Mammary epithelial cell (primary cell): ENCODE results near the gene BCL2A1.

Experiments
- EZH2 ChIP-seq: IDR thresholded peaks from 2 replicates; pipeline ENCODE4 v1.6.1; 2012; ENCODE audit warnings: low read length, inconsistent platforms, borderline replicate concordance
- TF ChIP-seq, protein P1 (sequence below), 2 donors: IDR thresholded peaks in 1 of 2; conservative IDR thresholded peaks in 1 of 2; 2 replicates each; pipeline ENCODE4 v1.5.1; 2011 to 2012; ENCODE audit warnings: inconsistent platforms in 2 of 2, low read length in 2 of 2, mild to moderate bottlenecking in 2 of 2, control low read depth in 1 of 2, low read depth in 1 of 2; ENCODE audit not compliant: insufficient read depth in 1 of 2; ENCODE audit errors: extremely low read depth in 1 of 2

DNA sequence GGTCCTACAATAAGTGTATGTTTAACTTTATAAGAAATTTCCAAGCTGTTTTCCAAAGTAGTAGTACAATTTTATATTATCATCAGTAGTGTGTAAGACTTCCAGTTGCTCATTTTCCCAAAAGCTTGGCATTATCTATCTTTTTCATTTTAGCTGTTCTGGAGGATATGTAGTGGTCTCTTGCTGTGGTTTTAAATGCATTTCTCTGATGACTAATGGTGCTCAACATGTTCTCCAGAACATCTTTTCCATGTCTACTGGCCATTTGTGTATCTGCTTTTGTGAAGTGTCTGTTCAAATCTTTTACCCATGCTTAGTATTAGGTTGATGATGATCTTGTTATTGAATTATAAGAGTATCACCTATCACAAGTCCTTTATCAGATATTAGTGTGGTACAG is 13.3 kb downstream of the BCL2A1 start:
- TF ChIP-seq, protein P1, sequence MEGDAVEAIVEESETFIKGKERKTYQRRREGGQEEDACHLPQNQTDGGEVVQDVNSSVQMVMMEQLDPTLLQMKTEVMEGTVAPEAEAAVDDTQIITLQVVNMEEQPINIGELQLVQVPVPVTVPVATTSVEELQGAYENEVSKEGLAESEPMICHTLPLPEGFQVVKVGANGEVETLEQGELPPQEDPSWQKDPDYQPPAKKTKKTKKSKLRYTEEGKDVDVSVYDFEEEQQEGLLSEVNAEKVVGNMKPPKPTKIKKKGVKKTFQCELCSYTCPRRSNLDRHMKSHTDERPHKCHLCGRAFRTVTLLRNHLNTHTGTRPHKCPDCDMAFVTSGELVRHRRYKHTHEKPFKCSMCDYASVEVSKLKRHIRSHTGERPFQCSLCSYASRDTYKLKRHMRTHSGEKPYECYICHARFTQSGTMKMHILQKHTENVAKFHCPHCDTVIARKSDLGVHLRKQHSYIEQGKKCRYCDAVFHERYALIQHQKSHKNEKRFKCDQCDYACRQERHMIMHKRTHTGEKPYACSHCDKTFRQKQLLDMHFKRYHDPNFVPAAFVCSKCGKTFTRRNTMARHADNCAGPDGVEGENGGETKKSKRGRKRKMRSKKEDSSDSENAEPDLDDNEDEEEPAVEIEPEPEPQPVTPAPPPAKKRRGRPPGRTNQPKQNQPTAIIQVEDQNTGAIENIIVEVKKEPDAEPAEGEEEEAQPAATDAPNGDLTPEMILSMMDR (conservative IDR thresholded peaks at IDR 0.05 in 1 of 2, IDR thresholded peaks at IDR 0.05 in 1 of 2; ENCODE audit: extremely low read depth in 1 of 2, insufficient read depth in 1 of 2, low read depth in 1 of 2, low read length in 2 of 2), result no peak
- TF ChIP-seq EZH2, result no peak
